Trophoblast cell (in vitro differentiated cells and primary cell): Measurements from ENCODE around the gene ULK4.
A peak's percentile ranks its signal among the peaks of the same experiment; 100 is the strongest.
"Not testable (repeated sequence)": the region's sequence is repeated elsewhere in the genome, so short reads cannot be mapped to it uniquely, and the experiment has no call there.

Experiments used
- DNase-seq, 2 donors: peaks; one replicate each; pipeline ENCODE4 v3.0.0-alpha.2; 2016
- H2AFZ ChIP-seq: 2 replicates; pipeline ENCODE4 v1.6.1; 2013; ENCODE audit warnings: low read length, moderate library complexity, mild to moderate bottlenecking; ENCODE audit not compliant: insufficient read depth, poor library complexity
- H2AK5ac ChIP-seq: 2 replicates; pipeline ENCODE4 v1.6.1; 2013; ENCODE audit warnings: mild to moderate bottlenecking, low read length
- H2BK120ac ChIP-seq: 2 replicates; pipeline ENCODE4 v1.6.1; 2013; ENCODE audit warnings: low read length, mild to moderate bottlenecking, moderate library complexity; ENCODE audit not compliant: insufficient read depth, poor library complexity
- H2BK12ac ChIP-seq: 2 replicates; pipeline ENCODE4 v1.6.1; 2013; ENCODE audit warnings: mild to moderate bottlenecking, low read length, moderate library complexity
- H2BK5ac ChIP-seq: 2 replicates; pipeline ENCODE4 v1.6.1; 2013; ENCODE audit warnings: low read length, low read depth, moderate library complexity, mild to moderate bottlenecking; ENCODE audit not compliant: poor library complexity
- H3K14ac ChIP-seq: 2 replicates; pipeline ENCODE4 v1.6.1; 2013; ENCODE audit warnings: mild to moderate bottlenecking, low read length
- H3K18ac ChIP-seq: 2 replicates; pipeline ENCODE4 v1.6.1; 2013; ENCODE audit warnings: mild to moderate bottlenecking, low read length
- H3K23ac ChIP-seq: 2 replicates; pipeline ENCODE4 v1.6.1; 2013; ENCODE audit warnings: low read length
- H3K27ac ChIP-seq: 2 replicates; pipeline ENCODE4 v1.5.1; 2013; ENCODE audit warnings: low read depth, mild to moderate bottlenecking, inconsistent platforms, low read length, moderate library complexity
- H3K27me3 ChIP-seq: 2 replicates; pipeline ENCODE4 v1.6.1; 2013; ENCODE audit warnings: inconsistent platforms, mild to moderate bottlenecking, low read length, moderate library complexity; ENCODE audit not compliant: insufficient read depth
- H3K36me3 ChIP-seq, 2 experiments: 1 replicate in 1 of 2; 2 replicates in 1 of 2; pipeline ENCODE4 v1.6.1; 2013; ENCODE audit warnings: low read length in 2 of 2, mild to moderate bottlenecking in 2 of 2, moderate library complexity in 1 of 2; ENCODE audit not compliant: insufficient read depth in 2 of 2, control insufficient read depth in 1 of 2
- H3K4ac ChIP-seq: 2 replicates; pipeline ENCODE4 v1.6.1; 2013; ENCODE audit warnings: low read depth, mild to moderate bottlenecking, low read length, moderate library complexity
- H3K4me1 ChIP-seq, 2 experiments: 1 replicate in 1 of 2; 2 replicates in 1 of 2; pipeline ENCODE4 v1.6.1; 2013; ENCODE audit warnings: low read length in 2 of 2, mild to moderate bottlenecking in 2 of 2, moderate library complexity in 1 of 2; ENCODE audit not compliant: insufficient read depth in 2 of 2, control insufficient read depth in 1 of 2
- H3K4me2 ChIP-seq: 2 replicates; pipeline ENCODE4 v1.6.1; 2013; ENCODE audit warnings: inconsistent platforms, mild to moderate bottlenecking, low read length, moderate library complexity
- H3K4me3 ChIP-seq: 2 replicates; pipeline ENCODE4 v1.5.1; 2013; ENCODE audit warnings: mild to moderate bottlenecking, low read depth, low read length, inconsistent platforms
- H3K79me1 ChIP-seq: one replicate; pipeline ENCODE4 v1.6.1; 2013; ENCODE audit warnings: low read length
- H3K79me2 ChIP-seq: 2 replicates; pipeline ENCODE4 v1.6.1; 2013; ENCODE audit warnings: low read length, mild to moderate bottlenecking; ENCODE audit not compliant: control insufficient read depth, insufficient read depth, poor library complexity
- H3K9ac ChIP-seq: 2 replicates; pipeline ENCODE4 v1.6.1; 2013; ENCODE audit warnings: mild to moderate bottlenecking, low read length
- H3K9me3 ChIP-seq: 2 replicates; pipeline ENCODE4 v1.6.1; 2013; ENCODE audit warnings: low read depth, mild to moderate bottlenecking, control low read depth, inconsistent platforms, low read length; ENCODE audit not compliant: insufficient read depth
- H4K12ac ChIP-seq: 2 replicates; pipeline ENCODE4 v1.6.1; 2013; ENCODE audit warnings: low read depth, mild to moderate bottlenecking, low read length, moderate library complexity
- H4K8ac ChIP-seq: 2 replicates; pipeline ENCODE4 v1.6.1; 2013; ENCODE audit warnings: low read depth, mild to moderate bottlenecking, low read length, moderate library complexity
- H4K91ac ChIP-seq: one replicate; pipeline ENCODE4 v1.6.1; 2013; ENCODE audit warnings: low read depth, mild to moderate bottlenecking, low read length, moderate library complexity
- WGBS: extraction: QIAGEN DNeasy Blood & Tissue Kit; methylation state at CpG from one replicate; pipeline ENCODE4 v1.1.7; 2013; ENCODE audit warnings: missing lambda C conversion rate; ENCODE audit not compliant: insufficient read length, insufficient coverage; ENCODE audit errors: extremely low coverage; 5-methylcytosine and 5-hydroxymethylcytosine counted together

ULK4 gene

GRCh38 chr3:41709213-41709612, 252.7 kb downstream of the ULK4 start:
- not testable (repeated sequence) for H2BK12ac ChIP-seq, H3K4me3 ChIP-seq, H3K9me3 ChIP-seq, H2AFZ ChIP-seq, H2BK5ac ChIP-seq, DNase-seq, H3K9ac ChIP-seq, H3K79me1 ChIP-seq, H4K91ac ChIP-seq, H3K27me3 ChIP-seq, H3K14ac ChIP-seq, H3K23ac ChIP-seq, H3K4me2 ChIP-seq, H4K12ac ChIP-seq, H3K79me2 ChIP-seq, H3K4me1 ChIP-seq, H3K36me3 ChIP-seq, H3K18ac ChIP-seq, H4K8ac ChIP-seq, H3K27ac ChIP-seq, H3K4ac ChIP-seq, H2BK120ac ChIP-seq, H2AK5ac ChIP-seq
- no CpG with 5 or more reads among the region's 8 CpGs for WGBS

DNA sequence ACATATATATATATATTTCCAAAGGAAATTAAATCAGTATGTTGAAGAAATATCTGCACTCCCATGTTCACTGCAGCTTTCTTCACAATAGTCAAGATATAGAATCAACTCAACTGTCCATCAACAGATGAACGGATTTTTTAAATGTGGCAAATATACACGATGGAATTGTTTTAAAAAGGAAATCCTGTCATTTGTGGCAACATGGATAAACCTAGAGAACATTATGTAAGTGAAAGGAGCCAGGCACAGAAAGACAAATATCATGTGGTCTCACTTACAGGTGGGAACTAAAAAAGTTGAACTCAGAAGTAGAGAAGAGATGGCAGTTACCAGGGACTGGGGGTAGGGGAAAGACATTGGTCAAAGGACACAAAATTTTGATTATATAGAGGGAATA, 253.7 kb downstream of the ULK4 start:
- DNase-seq: no peak
- Histone ChIP-seq H3K14ac (no peak overlapping the region), H2BK12ac (no peak overlapping the region)

GRCh38 chr3:41705893-41706292, 256.0 kb downstream of the ULK4 start:
- H2BK120ac ChIP-seq: no peak overlapping the region
- H4K8ac ChIP-seq: no peak overlapping the region
- H3K4me2 ChIP-seq: no peak overlapping the region
- no peak overlapping the region for H3K18ac ChIP-seq
- WGBS: no CpG with 5 or more reads among the region's 7 CpGs
- H4K91ac ChIP-seq: no peak overlapping the region
- H3K9me3 ChIP-seq: no peaks in the 10 kb centered on the region
- no peak overlapping the region for H3K4ac ChIP-seq
- no peak overlapping the region for H4K12ac ChIP-seq
- no peak overlapping the region for H2BK12ac ChIP-seq
- no peak overlapping the region for H2BK5ac ChIP-seq
- no peak for DNase-seq
- no peaks in the 10 kb centered on the region for H3K79me2 ChIP-seq
- no peak overlapping the region for H3K27ac ChIP-seq
- H2AK5ac ChIP-seq: no peak overlapping the region
- peak overlapping the region; percentile 76 for H3K9ac ChIP-seq
- H3K14ac ChIP-seq: no peak overlapping the region
- H2AFZ ChIP-seq: no peak overlapping the region
- no peaks in the 10 kb centered on the region for H3K27me3 ChIP-seq
- no peaks in the 10 kb centered on the region for H3K79me1 ChIP-seq
- peaks cover 2 to 3% of the 10 kb centered on the region in 2 experiments for H3K4me1 ChIP-seq
- H3K36me3 ChIP-seq: no peaks in the 10 kb centered on the region
- no peak overlapping the region for H3K4me3 ChIP-seq
- H3K23ac ChIP-seq: peak overlapping the region; percentile 89

More for the DNA sequence above, 253.7 kb downstream of the ULK4 start:
- H2AFZ ChIP-seq: no peak overlapping the region
- no peak overlapping the region for H3K23ac ChIP-seq
- no peak overlapping the region for H4K12ac ChIP-seq
- no peak overlapping the region for H2BK5ac ChIP-seq
- H3K18ac ChIP-seq: no peak overlapping the region
- no peak overlapping the region for H3K27ac ChIP-seq
- no peak overlapping the region for H3K4ac ChIP-seq
- H4K91ac ChIP-seq: no peak overlapping the region
- no peak overlapping the region for H4K8ac ChIP-seq
- no peak overlapping the region for H2AK5ac ChIP-seq
- H3K79me2 ChIP-seq: no peaks in the 10 kb centered on the region
- H3K9ac ChIP-seq: no peak overlapping the region
- H3K9me3 ChIP-seq: no peaks in the 10 kb centered on the region
- peaks cover 3% of the 10 kb centered on the region for H3K79me1 ChIP-seq
- no peak overlapping the region for H3K4me2 ChIP-seq
- no peaks in the 10 kb centered on the region for H3K36me3 ChIP-seq
- no peak overlapping the region for H2BK120ac ChIP-seq
- WGBS: no CpG with 5 or more reads among the region's 2 CpGs
- peaks cover 5 to 9% of the 10 kb centered on the region in 2 experiments for H3K4me1 ChIP-seq
- no peaks in the 10 kb centered on the region for H3K27me3 ChIP-seq
- no peak overlapping the region for H3K4me3 ChIP-seq

GRCh38 chr3:41701191-41701698, 260.7 kb downstream of the ULK4 start:
- Histone ChIP-seq H3K79me1 (no peaks in the 10 kb centered on the region), H3K4ac (no peak overlapping the region)

More at GRCh38 chr3:41701191-41701698, 260.7 kb downstream of the ULK4 start:
- no peak overlapping the region for H2BK12ac ChIP-seq
- no peaks in the 10 kb centered on the region for H3K36me3 ChIP-seq
- no peak overlapping the region for H3K14ac ChIP-seq
- no peaks in the 10 kb centered on the region for H3K79me2 ChIP-seq
- no peak overlapping the region for H4K8ac ChIP-seq
- H4K12ac ChIP-seq: no peak overlapping the region
- no peak overlapping the region for H3K4me2 ChIP-seq
- no peak overlapping the region for H3K27ac ChIP-seq
- H4K91ac ChIP-seq: no peak overlapping the region
- H3K4me3 ChIP-seq: no peak overlapping the region
- no peak overlapping the region for H3K23ac ChIP-seq
- no peak overlapping the region for H2AK5ac ChIP-seq
- no peak overlapping the region for H3K18ac ChIP-seq
- H3K4me1 ChIP-seq: no peaks in the 10 kb centered on the region
- DNase-seq: no peak
- no peak overlapping the region for H2BK120ac ChIP-seq
- WGBS: no CpG with 5 or more reads among the region's 1 CpG
- no peaks in the 10 kb centered on the region for H3K9me3 ChIP-seq
- no peak overlapping the region for H2AFZ ChIP-seq
- no peaks in the 10 kb centered on the region for H3K27me3 ChIP-seq
- no peak overlapping the region for H3K9ac ChIP-seq
- no peak overlapping the region for H2BK5ac ChIP-seq
